HAP-1 (cell line): ENCODE measurements around the gene GRAMD2B.
"Not testable (repeated sequence)": the region's sequence is repeated elsewhere in the genome, so short reads cannot be mapped to it uniquely, and the experiment has no call there.

Experiments
- DNase-seq, 2 experiments: peaks; one replicate each; pipeline ENCODE4 v3.0.0-alpha.2; 2016 to 2020; ENCODE audit warnings: low spot score in 2 of 2
- H3K27me3 ChIP-seq: fragments of 250-450 bp; sonication (Bioruptor Pico); 2 replicates; pipeline ENCODE4 v1.5.1; 2020; ENCODE audit warnings: low read depth, mild to moderate bottlenecking, moderate library complexity
- H3K36me3 ChIP-seq: fragments of 250-450 bp; sonication (Bioruptor Pico); replicated peaks from 2 replicates; pipeline ENCODE4 v1.5.1; 2020; ENCODE audit warnings: mild to moderate bottlenecking
- H3K4me1 ChIP-seq: fragments of 250-450 bp; sonication (Bioruptor Pico); 2 replicates; pipeline ENCODE4 v1.5.1; 2020; ENCODE audit warnings: mild to moderate bottlenecking
- H3K4me3 ChIP-seq: fragments of 250-450 bp; sonication (Bioruptor Pico); 2 replicates; pipeline ENCODE4 v1.5.1; 2020; ENCODE audit warnings: mild to moderate bottlenecking, moderate library complexity
- H3K9me3 ChIP-seq: fragments of 250-450 bp; sonication (Bioruptor Pico); 2 replicates; pipeline ENCODE4 v1.5.1; 2020; ENCODE audit warnings: mild to moderate bottlenecking, moderate library complexity
- in situ Hi-C: fragments of 300-500 bp; cut with MboI; formaldehyde crosslinking; loops from 3 replicates; pipeline ENCODE4 v1.14.3; 2020; ENCODE audit warnings: low sequenced_read_pairs, inconsistent platforms, mixed read lengths

The GRAMD2B gene

DNA sequence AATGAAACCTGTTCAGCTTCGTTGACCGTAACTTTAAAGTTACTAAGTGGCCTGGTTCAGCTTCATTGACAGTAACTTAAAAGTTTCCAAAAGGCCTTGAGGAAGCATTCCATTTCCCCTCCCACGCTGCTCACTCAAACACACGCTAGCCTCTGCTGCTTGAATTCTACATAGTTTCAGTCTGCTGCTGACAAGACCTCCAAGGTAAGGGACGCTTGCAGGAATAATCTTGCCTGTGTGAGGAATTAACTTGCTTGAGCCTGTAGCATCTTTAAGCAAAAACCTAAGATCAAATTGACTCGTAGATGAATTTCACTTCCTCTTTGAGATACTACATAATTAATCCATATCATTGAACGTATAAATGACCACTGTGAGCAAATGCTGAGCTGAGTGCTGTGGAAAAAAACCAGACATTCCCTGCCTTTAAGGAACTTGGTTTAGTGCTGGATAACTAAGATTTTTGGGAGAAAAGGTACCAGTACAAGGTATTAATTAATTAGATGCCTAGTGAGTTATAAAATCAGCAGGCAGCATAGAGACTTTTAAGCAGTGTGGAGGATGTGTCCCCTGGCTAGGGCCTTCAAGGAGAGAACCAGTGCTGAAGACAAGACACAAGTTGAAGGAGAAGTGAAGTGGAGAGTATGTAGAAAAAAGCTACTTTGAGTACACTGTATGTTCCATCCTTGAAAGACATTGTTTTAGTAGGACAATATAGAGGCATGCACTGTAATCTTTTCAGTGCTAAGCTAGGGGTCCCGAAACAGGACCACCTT is 39.2 kb downstream of the GRAMD2B start:
- Histone ChIP-seq H3K36me3 (no peaks in the 10 kb centered on the region), H3K9me3 (no peaks in the 10 kb centered on the region), H3K4me1 (no peaks in the 10 kb centered on the region), H3K27me3 (no peaks in the 10 kb centered on the region), H3K4me3 (no peak overlapping the region)
- in situ Hi-C loops: no loop called here
- no peak for DNase-seq

DNA sequence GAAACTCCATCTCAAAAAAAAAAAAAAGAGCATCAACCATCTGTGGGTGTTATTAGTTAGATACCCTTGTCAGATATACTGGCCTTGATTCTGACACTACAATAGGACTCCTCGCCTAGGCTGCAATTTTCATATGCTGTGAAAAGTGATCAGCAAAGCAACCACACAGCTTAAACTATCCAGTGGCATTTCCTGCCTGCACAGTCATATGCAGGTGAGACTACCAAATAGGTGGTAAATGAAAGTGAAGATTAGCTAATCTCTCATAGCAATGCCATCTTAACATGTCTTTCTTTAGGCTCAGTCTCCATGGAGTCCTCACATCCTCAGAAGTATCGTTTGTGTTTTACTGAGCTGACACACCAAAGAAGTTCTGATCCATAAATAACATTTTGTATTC is 40.8 kb downstream of the GRAMD2B start:
- no peaks in the 10 kb centered on the region for H3K9me3 ChIP-seq
- no peaks in the 10 kb centered on the region for H3K4me1 ChIP-seq
- no peaks in the 10 kb centered on the region for H3K36me3 ChIP-seq
- no peak for DNase-seq
- no peak overlapping the region for H3K4me3 ChIP-seq
- no peaks in the 10 kb centered on the region for H3K27me3 ChIP-seq
- in situ Hi-C loops: no loop called here

GRCh38 chr5:126464959-126465358 is 41.8 kb downstream of the GRAMD2B start:
- Histone ChIP-seq H3K4me3 (no peak overlapping the region), H3K27me3 (no peaks in the 10 kb centered on the region), H3K4me1 (no peaks in the 10 kb centered on the region), H3K36me3 (no peaks in the 10 kb centered on the region), H3K9me3 (no peaks in the 10 kb centered on the region)
- DNase-seq: no peak
- in situ Hi-C loops: no loop called here

DNA sequence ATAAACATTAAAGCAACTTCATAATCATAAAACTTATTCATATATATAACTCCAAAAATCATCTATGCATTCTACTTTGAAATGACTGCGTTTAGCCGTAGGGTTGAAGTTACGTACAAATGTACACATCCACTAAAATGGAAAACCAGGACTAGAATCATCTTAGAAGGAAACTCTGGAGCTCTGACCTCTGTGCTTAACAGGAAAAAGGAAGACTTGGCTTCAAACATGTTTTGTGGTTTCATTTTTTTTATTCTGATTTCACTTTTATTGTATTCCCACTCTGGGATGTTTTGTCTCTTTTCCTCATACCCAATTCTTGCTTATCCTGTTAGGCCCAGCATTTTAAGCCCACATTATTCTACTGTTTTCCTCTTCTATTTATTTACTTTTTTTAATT is 44.9 kb downstream of the GRAMD2B start:
- in situ Hi-C loops: no loop called here
- no peaks in the 10 kb centered on the region for H3K36me3 ChIP-seq

DNA sequence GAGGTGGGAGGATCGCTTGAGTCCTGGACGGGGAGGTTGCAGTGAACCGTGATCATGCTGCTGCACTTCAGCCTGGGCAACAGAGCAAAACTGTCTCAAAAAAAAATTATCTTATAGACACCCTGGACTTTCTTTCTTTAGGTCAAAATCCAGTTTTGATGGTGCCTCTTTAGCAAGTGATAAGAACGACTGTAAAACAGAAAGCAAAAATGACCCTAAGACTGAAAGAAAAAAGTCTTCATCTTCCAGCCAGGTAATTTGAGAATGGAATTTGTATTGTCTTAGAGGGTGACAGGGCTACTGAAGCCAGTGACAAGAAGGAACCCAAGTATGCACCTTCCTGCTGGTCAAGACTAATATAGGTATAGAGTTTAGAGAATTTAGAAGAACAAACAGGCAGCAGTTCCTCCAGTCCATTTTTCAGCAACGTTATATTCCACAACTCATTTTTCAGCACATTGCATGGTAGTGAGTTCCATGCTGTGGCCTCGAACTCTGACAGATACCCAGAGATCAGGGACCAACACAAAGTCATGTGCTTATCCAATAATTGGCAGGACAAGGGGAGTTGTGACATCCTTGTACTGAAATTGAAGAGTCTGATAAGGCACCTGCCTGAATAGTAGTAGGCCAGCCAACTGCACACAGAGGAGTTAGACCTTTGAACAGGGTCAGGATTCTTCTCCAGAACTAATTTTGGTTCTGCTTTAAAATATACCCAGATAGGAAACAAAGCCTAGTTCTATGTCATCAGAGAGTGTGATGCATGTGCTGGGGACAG is 46.5 kb downstream of the GRAMD2B start:
- Histone ChIP-seq H3K36me3 (no peaks in the 10 kb centered on the region), H3K4me1 (peaks cover 6% of the 10 kb centered on the region), H3K4me3 (no peak overlapping the region), H3K9me3 (no peaks in the 10 kb centered on the region), H3K27me3 (no peaks in the 10 kb centered on the region)
- DNase-seq: no peak
- in situ Hi-C loops: no loop called here

More for the DNA sequence above, 44.9 kb downstream of the GRAMD2B start:
- H3K9me3 ChIP-seq: no peaks in the 10 kb centered on the region
- H3K27me3 ChIP-seq: no peaks in the 10 kb centered on the region
- DNase-seq: no peak
- H3K4me1 ChIP-seq: peaks cover 6% of the 10 kb centered on the region
- H3K4me3 ChIP-seq: no peak overlapping the region

DNA sequence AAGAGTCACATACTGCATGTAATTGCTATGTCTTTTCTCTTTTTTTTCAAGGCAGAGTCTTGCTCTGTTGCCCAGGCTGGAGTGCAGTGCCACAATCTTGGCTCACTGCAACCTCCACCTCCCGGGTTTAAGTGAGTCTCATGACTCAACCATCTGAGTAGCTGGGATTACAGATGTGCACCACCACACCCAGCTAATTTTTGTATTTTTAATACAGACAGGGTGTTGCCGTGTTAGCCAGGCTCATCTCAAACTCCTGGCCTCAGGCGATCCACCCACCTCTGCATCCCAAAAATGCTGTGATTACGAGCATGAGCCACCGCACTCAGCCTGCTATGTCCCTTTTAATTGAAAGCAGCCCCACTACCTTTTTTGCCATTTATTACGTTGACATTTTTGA is 47.3 kb downstream of the GRAMD2B start:
- H3K4me1 ChIP-seq, in situ Hi-C loops, H3K27me3 ChIP-seq, DNase-seq, H3K9me3 ChIP-seq, H3K4me3 ChIP-seq, H3K36me3 ChIP-seq: not testable (repeated sequence)

DNA sequence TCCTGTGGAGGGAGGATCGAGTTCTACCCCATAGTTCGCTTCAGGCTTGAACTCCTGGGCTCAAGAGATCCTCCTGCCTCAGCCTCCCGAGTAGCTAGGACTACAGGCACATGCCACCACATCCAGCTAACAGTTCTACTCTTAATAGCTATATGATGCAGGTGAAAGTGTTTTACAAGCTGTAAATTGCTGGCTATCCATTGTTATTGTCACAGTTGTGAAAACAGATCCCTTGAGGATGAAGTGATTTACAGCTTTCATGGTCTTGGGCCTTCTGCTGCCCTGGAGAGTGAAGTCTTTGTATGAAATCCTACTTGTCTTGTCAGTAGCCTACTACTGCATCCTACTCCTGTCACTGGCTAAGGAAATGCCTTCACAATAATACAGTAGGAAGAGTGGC is 48.0 kb downstream of the GRAMD2B start:
- H3K9me3 ChIP-seq: no peaks in the 10 kb centered on the region
- in situ Hi-C loops: no loop called here
- DNase-seq: no peak
- peaks cover 6% of the 10 kb centered on the region for H3K4me1 ChIP-seq
- H3K36me3 ChIP-seq: no peaks in the 10 kb centered on the region
- H3K27me3 ChIP-seq: no peaks in the 10 kb centered on the region
- H3K4me3 ChIP-seq: no peak overlapping the region

- DNase-seq: no peak
- peaks cover 6% of the 10 kb centered on the region for H3K4me1 ChIP-seq
- no peaks in the 10 kb centered on the region for H3K36me3 ChIP-seq
- in situ Hi-C loops: no loop called here
- no peak overlapping the region for H3K4me3 ChIP-seq
- no peaks in the 10 kb centered on the region for H3K9me3 ChIP-seq
- no peaks in the 10 kb centered on the region for H3K27me3 ChIP-seq
These were observed 48.8 kb downstream of the GRAMD2B start for GRCh38 chr5:126471875-126472537.

- Histone ChIP-seq H3K9me3 (no peaks in the 10 kb centered on the region), H3K36me3 (no peaks in the 10 kb centered on the region), H3K27me3 (no peaks in the 10 kb centered on the region), H3K4me3 (no peak overlapping the region), H3K4me1 (peaks cover 6% of the 10 kb centered on the region)
- in situ Hi-C loops: no loop called here
- no peak for DNase-seq
These were observed 49.3 kb downstream of the GRAMD2B start for GRCh38 chr5:126472538-126472889.

DNA sequence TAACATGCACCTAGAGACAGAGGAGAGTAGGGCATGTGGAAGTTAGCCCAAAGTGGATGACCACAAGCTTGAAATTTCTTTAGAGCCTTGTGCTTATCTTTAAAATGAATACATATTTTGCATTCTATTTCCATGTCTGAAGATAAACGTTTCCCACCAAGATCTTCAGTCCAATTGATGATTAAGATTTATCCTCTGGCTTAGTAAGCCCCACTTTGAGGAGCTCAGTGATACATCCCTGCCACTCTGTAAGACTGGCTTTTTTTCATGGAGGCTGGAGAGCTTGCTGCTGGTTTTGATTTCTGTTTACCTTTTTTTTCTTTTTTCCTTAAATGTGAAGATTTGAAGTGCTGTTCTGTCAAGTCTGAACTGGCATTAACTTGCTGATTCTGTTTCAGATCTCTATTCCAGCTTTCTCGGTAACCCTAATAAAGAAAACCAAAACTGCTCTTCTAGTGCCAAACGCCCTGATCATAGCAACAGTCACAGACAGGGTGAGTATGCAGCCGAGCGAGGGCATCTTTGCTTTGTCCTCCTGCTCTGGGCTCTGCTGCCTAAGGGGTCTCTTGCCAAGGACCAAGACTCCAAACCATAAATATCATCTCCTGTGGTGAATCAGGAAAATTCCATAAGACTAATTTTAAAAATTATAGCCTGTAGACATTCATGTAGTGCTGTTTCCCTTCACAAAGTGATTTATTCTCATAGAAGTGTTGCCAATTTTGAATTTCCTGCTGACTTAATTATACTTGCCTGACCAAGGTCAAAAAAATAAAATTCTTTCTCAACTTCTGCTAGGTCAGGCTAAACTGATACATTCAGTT is 54.3 kb downstream of the GRAMD2B start:
- DNase-seq: no peak
- no peaks in the 10 kb centered on the region for H3K27me3 ChIP-seq
- in situ Hi-C loops: no loop called here

GRCh38 chr5:126479810-126480209 is 56.6 kb downstream of the GRAMD2B start:
- Histone ChIP-seq H3K4me3 (no peak overlapping the region), H3K27me3 (no peaks in the 10 kb centered on the region), H3K9me3 (no peaks in the 10 kb centered on the region), H3K36me3 (no peaks in the 10 kb centered on the region), H3K4me1 (peaks cover 12% of the 10 kb centered on the region; the same call in 1 of the 2 replicates)
- in situ Hi-C loops: no loop called here
- no peak for DNase-seq

More for the DNA sequence above, 54.3 kb downstream of the GRAMD2B start:
- H3K4me3 ChIP-seq: no peak overlapping the region
- peaks cover 3% of the 10 kb centered on the region for H3K4me1 ChIP-seq
- no peaks in the 10 kb centered on the region for H3K36me3 ChIP-seq
- H3K9me3 ChIP-seq: no peaks in the 10 kb centered on the region

- no peak for DNase-seq
- Histone ChIP-seq H3K27me3 (no peaks in the 10 kb centered on the region), H3K9me3 (no peaks in the 10 kb centered on the region), H3K4me3 (no peak overlapping the region), H3K36me3 (no peaks in the 10 kb centered on the region), H3K4me1 (peaks cover 15% of the 10 kb centered on the region)
- in situ Hi-C loops: no loop called here
These were observed 57.6 kb downstream of the GRAMD2B start for GRCh38 chr5:126480824-126481223.

GRCh38 chr5:126481243-126481642 is 58.0 kb downstream of the GRAMD2B start:
- Histone ChIP-seq H3K4me3 (no peak overlapping the region), H3K4me1 (peaks cover 15% of the 10 kb centered on the region), H3K9me3 (no peaks in the 10 kb centered on the region), H3K36me3 (no peaks in the 10 kb centered on the region), H3K27me3 (no peaks in the 10 kb centered on the region)
- in situ Hi-C loops: no loop called here
- no peak for DNase-seq
